ENCODE results near the gene DNAH17. TPM values are rescaled to one million over a fixed set of nuclear protein-coding genes. Genes with fewer than 3 reads are reported as not detected.

Gene DNAH17
- total RNA-seq, 1 experiment from 2014 or later = not detected

- peaks cover 89% of the 10 kb centered on the region for H3K4me1 ChIP-seq (replicated peaks)
- H3K36me3 ChIP-seq = peaks cover 29% of the 10 kb centered on the region
- no peaks in the 10 kb centered on the region for H3K27me3 ChIP-seq (replicated peaks)
- DNase-seq (ENCODE audit: low read depth in 1 of 2, low spot score in 2 of 2) = peak in 1 of 2 experiments; percentile 41
- peak overlapping the region; percentile 4; the same call in 1 of the 2 replicates for H3K27ac ChIP-seq
- no peak overlapping the region for H3K4me3 ChIP-seq
- no peaks in the 10 kb centered on the region for H3K9me3 ChIP-seq (replicated peaks)
Observed at GRCh38 chr17:78381601-78382232, 195.5 kb downstream of the DNAH17 start.

DNA sequence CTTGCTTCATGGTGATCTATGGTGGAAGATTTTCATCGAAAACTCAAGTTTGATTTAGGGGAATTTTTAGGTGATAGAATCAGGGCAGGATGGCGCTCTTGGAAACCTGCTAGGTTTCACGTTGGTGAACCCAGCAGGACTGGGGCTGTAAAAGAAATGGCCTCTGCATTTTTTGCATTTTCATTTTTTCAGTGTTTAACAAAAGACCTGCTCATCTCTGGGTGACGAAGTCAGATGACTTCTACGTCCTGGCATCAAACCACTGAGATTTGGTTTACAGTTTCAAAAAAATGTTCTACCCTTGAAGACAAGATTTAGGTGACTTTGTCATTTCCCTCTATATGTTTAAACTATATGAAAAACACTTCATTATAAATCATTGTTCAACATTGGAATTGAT is 196.8 kb downstream of the DNAH17 start:
- Histone ChIP-seq H3K9me3 (replicated peaks) (no peaks in the 10 kb centered on the region), H3K4me1 (replicated peaks) (peaks cover 89% of the 10 kb centered on the region), H3K27ac (no peak overlapping the region), H3K36me3 (peaks cover 29% of the 10 kb centered on the region), H3K27me3 (replicated peaks) (no peaks in the 10 kb centered on the region), H3K4me3 (no peak overlapping the region)
- no peak for DNase-seq (ENCODE audit: low read depth in 1 of 2, low spot score in 2 of 2)

GRCh38 chr17:78379131-78379491 is 198.1 kb downstream of the DNAH17 start:
- Histone ChIP-seq H3K27ac (peak overlapping the region; percentile 78), H3K27me3 (replicated peaks) (no peaks in the 10 kb centered on the region), H3K9me3 (replicated peaks) (no peaks in the 10 kb centered on the region), H3K36me3 (peaks cover 25% of the 10 kb centered on the region), H3K4me1 (replicated peaks) (peaks cover 89% of the 10 kb centered on the region), H3K4me3 (peak overlapping the region; percentile 88)
- no peak for DNase-seq (ENCODE audit: low read depth in 1 of 2, low spot score in 2 of 2)

DNA sequence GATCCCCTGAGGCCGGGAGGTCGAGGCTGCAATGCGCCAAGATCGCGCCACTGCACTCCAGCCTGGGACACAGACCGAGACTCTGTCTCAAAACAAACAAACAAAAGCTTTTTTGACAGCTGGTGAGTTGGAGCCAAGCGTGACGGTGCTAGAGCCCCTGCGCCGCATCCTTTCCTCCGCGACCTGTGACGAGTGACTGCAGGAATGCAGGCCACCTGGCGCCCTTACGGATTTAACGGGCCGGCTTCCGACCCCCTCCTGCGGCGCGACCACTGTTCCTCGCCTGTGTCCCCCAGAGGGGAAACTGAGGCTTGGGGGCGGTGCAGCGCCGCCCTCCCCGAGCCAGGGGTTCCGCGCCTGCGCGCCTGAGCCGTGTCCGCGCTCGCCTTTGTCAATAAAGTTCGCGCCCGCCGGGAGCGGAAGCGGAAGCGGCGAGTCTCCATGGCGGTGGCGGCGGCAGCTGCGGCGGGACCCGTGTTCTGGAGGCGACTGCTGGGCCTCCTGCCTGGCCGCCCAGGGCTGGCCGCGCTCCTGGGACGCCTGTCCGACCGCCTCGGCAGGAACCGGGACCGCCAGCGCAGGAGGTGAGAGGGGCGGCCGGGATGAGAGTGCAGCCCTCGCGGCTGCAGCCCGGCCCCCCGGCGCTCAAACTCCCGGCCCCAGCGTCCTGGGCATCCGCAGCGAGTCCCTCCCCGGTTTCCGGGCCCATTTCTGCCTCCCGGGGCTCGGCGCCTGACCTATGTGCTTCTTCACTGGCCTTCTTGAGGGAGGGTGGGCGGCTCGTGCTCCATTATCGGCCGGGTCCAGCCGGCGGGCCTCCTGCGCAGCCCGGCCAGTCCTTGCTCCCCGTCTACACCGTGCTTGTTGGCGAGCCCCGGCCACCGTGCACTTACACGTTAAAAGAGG is 198.7 kb downstream of the DNAH17 start, which contains the start of gene PGS1:
PGS1 (plus strand) TSS at position 425 of the 906 bp plus-strand sequence; CDS start at position 442, 17 bp downstream.
- Histone ChIP-seq H3K27me3 (replicated peaks) (no peaks in the 10 kb centered on the region), H3K27ac (peak within 1 kb of the TSS; percentile 78), H3K36me3 (peaks cover 25% of the 10 kb centered on the region), H3K4me3 (peak within 1 kb of the TSS; percentile 88), H3K9me3 (replicated peaks) (no peaks in the 10 kb centered on the region), H3K4me1 (replicated peaks) (peaks cover 86% of the 10 kb centered on the region)
- peak; percentile 92 to 96 for DNase-seq (ENCODE audit: low read depth in 1 of 2, low spot score in 2 of 2)

DNA sequence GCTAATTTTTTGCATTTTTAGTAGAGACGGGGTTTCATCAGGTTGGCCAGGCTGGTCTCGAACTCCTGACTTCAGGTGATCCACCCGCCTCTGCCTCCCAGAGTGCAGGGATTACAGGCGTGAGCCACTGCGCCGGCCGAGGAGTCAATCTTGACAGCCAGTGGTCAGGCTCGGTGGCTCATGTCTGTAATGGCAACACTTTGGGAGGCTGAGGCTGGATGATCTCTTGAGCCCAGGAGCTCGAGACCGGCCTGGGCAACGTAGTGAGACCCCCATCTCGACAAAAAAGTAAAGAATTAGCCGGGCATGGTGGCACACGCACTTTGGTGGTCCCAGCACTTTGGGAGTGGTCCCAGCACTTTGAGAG is 199.4 kb downstream of the DNAH17 start:
- Histone ChIP-seq H3K36me3 (peaks cover 25% of the 10 kb centered on the region), H3K27me3 (replicated peaks) (no peaks in the 10 kb centered on the region), H3K27ac (peak overlapping the region; percentile 78), H3K4me3 (peak overlapping the region; percentile 88), H3K9me3 (replicated peaks) (no peaks in the 10 kb centered on the region), H3K4me1 (replicated peaks) (peaks cover 81% of the 10 kb centered on the region)
- peak in 1 of 2 experiments; percentile 75 for DNase-seq (ENCODE audit: low read depth in 1 of 2, low spot score in 2 of 2)

GRCh38 chr17:78376161-78376560 is 201.0 kb downstream of the DNAH17 start:
- peaks cover 16% of the 10 kb centered on the region for H3K36me3 ChIP-seq
- no peak overlapping the region for H3K4me3 ChIP-seq
- DNase-seq (ENCODE audit: low read depth in 1 of 2, low spot score in 2 of 2) = no peak
- H3K27me3 ChIP-seq (replicated peaks) = no peaks in the 10 kb centered on the region
- H3K27ac ChIP-seq = peak overlapping the region; percentile 91
- H3K9me3 ChIP-seq (replicated peaks) = no peaks in the 10 kb centered on the region
- H3K4me1 ChIP-seq (replicated peaks) = peaks cover 74% of the 10 kb centered on the region

- H3K27me3 ChIP-seq (replicated peaks) = no peaks in the 10 kb centered on the region
- H3K27ac ChIP-seq = peak overlapping the region; percentile 91
- H3K9me3 ChIP-seq (replicated peaks) = no peaks in the 10 kb centered on the region
- H3K4me3 ChIP-seq = no peak overlapping the region
- peaks cover 12% of the 10 kb centered on the region for H3K36me3 ChIP-seq
- peak; percentile 83 to 87 for DNase-seq (ENCODE audit: low read depth in 1 of 2, low spot score in 2 of 2)
- peaks cover 70% of the 10 kb centered on the region for H3K4me1 ChIP-seq (replicated peaks)
Observed at GRCh38 chr17:78375401-78376151, 201.6 kb downstream of the DNAH17 start.

GRCh38 chr17:78374631-78375274 is 202.4 kb downstream of the DNAH17 start:
- Histone ChIP-seq H3K27ac (peak overlapping the region; percentile 91), H3K36me3 (peaks cover 6% of the 10 kb centered on the region), H3K4me1 (replicated peaks) (peaks cover 69% of the 10 kb centered on the region), H3K27me3 (replicated peaks) (no peaks in the 10 kb centered on the region), H3K9me3 (replicated peaks) (no peaks in the 10 kb centered on the region), H3K4me3 (no peak overlapping the region)
- peak; percentile 87 to 90 for DNase-seq (ENCODE audit: low read depth in 1 of 2, low spot score in 2 of 2)

DNA sequence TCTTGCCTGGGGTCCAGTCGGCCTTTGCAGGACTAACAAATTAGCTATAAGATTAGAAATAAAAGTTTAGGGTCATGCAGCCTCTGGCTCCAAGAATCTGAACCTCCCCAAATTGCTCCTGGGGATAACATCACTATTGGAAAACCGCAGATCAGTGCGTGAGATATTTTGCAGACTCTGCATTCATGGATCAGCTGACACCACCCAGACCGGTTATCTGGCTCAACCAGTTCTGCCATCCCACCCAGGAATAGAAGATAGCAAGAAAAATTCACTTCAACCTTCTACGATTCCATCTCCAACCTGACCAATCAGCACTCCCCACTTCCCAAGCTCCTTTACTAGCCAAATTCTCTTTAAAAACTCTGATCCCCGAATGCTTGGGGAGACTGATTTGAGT is 203.0 kb downstream of the DNAH17 start:
- no peak overlapping the region for H3K4me3 ChIP-seq
- H3K27ac ChIP-seq = peak overlapping the region; percentile 91
- H3K36me3 ChIP-seq = peaks cover 6% of the 10 kb centered on the region
- H3K4me1 ChIP-seq (replicated peaks) = peaks cover 66% of the 10 kb centered on the region
- H3K27me3 ChIP-seq (replicated peaks) = no peaks in the 10 kb centered on the region
- no peak for DNase-seq (ENCODE audit: low read depth in 1 of 2, low spot score in 2 of 2)
- H3K9me3 ChIP-seq (replicated peaks) = no peaks in the 10 kb centered on the region

Other genes with a start within 250 kb of the DNAH17 start
- 44.7 and 71.9 TPM in 2 replicates for gene SOCS3, start 217.3 kb downstream of the DNAH17 start, total RNA-seq (2014; rRNA removed; shearing (Covaris generic))
- gene PGS1, start 198.7 kb downstream of the DNAH17 start, total RNA-seq (2014; rRNA removed; shearing (Covaris generic)) = 43.6 and 64.1 TPM in 2 replicates
- gene CYTH1, start 204.9 kb upstream of the DNAH17 start, total RNA-seq (2014; rRNA removed; shearing (Covaris generic)) = 14.6 and 18.9 TPM in 2 replicates